ENCODE results near the gene PDE3A. TPM values are rescaled to one million over a fixed set of nuclear protein-coding genes. Genes with fewer than 3 reads are reported as not detected.

The PDE3A gene
- total RNA-seq, 4 donors from 2014 or later: 9.0 to 21.8 (median 10.9) TPM

DNA sequence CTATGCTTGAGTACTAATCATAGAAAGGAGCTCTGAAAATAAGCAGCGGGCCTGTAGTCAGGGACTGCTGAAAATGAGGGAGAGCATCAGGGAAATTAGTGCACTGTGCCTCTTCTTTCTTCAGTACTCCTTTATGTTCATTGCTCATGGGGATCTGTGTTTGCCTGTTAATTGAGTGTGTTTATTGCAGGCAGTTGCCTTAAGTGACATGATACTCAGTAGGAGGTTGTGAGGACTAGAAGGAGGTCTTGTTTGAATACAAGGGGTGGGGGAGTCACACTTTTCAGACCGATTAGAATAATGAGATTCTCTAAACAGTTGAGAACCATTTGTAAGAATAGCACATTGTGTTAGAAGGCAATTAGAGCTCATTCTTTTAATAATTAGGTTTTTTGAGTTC is 224.2 kb downstream of the PDE3A start:
- TF ChIP-seq, protein P1, sequence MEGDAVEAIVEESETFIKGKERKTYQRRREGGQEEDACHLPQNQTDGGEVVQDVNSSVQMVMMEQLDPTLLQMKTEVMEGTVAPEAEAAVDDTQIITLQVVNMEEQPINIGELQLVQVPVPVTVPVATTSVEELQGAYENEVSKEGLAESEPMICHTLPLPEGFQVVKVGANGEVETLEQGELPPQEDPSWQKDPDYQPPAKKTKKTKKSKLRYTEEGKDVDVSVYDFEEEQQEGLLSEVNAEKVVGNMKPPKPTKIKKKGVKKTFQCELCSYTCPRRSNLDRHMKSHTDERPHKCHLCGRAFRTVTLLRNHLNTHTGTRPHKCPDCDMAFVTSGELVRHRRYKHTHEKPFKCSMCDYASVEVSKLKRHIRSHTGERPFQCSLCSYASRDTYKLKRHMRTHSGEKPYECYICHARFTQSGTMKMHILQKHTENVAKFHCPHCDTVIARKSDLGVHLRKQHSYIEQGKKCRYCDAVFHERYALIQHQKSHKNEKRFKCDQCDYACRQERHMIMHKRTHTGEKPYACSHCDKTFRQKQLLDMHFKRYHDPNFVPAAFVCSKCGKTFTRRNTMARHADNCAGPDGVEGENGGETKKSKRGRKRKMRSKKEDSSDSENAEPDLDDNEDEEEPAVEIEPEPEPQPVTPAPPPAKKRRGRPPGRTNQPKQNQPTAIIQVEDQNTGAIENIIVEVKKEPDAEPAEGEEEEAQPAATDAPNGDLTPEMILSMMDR (IDR thresholded peaks at IDR 0.05; ENCODE audit: low read depth): no peak

DNA sequence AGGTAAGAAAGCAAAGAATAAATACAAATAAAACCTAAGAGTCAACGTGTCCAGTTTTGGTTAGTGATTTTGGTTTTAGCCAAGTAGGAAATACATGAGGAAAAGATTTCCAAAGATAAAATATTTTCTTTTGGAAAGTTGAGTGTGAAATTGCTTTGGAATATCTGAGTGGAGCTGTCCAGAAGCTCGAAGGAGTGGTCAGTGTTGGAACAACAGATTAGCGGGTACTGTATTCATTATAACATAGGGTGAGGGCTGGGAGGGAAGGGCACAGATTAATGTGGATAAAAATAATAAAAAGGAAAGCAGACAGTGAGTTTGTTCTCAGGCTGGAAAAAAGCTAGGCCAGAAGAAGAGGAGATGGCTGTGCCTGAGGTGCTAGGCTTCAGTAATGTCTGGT is 225.3 kb downstream of the PDE3A start:
- TF ChIP-seq, protein P1 (IDR thresholded peaks at IDR 0.05; ENCODE audit: low read depth): no peak

DNA sequence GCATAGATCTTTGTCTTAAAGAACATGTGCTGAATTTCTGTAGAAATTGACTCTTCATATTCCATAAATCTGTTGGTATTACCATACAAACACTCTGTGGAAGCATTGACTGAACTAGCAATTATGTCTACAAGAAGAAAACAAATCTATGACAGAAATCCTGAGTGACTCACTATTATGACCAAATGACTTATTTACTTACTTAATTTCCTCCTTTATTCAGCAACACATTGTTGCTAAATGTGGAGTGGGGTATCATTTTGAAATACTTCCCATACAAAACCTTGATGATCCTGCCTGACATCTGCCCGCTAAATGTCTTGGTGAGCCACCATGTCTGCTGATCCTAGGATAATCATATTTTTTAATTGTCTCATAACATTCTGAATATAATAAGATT is 227.7 kb downstream of the PDE3A start:
- TF ChIP-seq, protein P1 (IDR thresholded peaks at IDR 0.05; ENCODE audit: low read depth): no peak

DNA sequence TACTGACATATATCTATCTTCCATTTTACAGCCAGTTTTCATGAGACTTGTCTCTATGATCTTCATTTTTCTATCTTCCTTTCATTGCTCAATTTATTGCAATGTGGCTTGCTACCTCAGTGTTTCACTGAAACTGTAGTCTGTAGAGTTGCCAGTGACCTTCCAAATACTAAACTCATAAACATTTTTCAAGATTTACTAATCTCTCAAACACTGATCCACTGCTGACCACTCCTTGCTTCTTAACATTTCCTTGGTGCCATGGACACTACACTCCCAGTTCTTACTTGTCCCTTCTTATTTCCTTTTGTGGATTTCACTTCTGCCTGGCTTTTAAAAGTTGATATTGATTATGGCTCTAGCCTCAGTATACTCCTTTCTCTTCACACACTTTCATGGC is 231.4 kb downstream of the PDE3A start:
- TF ChIP-seq, protein P1 (IDR thresholded peaks at IDR 0.05; ENCODE audit: low read depth): no peak

DNA sequence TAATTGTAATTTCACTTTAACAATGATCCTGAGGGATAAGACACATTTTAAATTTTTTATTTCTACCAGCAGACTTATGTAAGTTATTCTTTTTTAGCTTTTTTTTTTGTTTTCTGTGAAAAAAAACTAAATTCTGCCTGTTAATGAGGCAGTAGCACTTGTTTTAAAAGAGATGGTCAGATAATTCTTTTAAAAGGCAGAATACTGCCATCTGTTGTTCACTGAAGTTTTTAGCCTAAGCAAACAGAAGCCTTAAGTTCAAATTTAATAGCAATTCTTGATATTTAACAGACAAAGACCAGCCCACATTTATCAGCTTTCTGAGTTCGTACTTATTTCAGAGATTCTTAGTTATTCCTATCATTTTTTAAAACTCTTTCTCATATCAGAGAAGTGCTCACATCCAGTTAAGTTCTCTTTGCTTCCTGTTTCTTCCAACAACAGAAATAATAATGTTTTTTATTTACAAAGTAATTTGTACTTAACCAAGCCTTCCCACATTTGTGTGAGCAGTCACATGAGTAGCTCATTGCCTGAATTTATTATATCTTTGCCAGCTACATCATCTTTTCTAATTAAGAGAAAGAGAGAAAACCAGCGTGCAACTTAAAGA is 233.4 kb downstream of the PDE3A start:
- TF ChIP-seq, protein P1 (IDR thresholded peaks at IDR 0.05; ENCODE audit: low read depth): no peak

DNA sequence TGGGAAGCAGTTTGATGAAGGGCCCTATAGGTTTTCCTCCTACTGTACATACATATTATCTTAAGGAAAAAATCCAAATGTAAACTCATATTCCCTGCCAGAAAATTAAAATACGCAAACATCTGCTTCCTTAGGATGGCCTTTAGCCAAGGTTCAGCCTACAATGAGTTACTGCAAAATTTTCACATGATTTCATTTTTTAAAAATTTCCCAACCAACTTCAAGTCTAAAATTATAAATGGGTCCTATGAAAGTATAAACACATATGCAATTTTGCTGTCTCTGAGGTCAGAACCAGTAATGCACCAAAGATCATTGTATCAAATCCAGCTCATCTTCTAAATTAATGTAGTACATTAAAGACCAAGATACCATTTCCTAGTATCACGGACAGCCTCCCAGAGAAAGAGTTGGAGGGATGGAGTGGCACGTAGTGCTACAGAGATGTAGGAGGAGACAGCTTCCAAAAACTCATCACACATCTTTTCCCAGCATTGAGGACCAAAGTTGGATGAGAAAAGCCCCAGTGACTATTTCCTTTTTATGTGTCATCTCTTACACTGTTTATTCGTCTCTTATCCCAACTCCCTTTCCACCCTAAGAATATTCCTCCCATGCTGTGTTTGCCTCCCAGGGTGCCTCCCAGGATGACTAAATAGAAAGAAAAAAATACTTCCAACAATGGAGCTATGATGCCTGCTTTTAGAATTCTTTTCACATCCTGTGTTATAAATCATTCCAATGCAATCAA is 234.5 kb downstream of the PDE3A start:
- TF ChIP-seq, protein P1 (IDR thresholded peaks at IDR 0.05; ENCODE audit: low read depth): no peak

DNA sequence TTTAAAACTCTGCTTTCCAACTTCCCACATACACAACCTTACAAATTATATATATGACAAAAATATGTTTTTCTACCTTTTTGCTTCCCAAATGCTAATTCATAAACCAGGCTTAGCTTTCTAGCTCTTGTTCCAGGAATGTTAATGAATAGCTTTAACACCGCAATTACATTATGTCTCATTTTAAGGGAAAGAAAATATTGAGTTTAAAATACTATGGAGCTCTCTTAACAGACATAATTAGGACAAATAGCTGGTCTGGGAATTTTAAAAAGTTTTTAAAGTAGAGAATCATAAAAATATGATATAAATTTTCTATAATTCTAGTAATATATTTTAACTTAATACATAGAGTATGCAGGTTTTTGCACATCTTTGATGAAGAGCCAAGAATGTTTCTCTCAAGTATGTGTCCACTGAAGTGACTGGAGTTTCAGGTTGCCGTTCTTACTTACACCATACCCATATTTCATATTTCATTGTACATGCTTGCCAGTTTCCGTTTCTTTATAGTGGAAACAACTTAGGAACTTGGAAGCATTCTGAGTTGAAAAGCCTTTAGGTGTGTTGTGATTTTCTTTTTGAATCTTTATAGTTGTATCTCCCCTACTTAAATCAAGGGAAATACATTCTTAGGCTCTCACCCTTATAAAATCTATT is 236.2 kb downstream of the PDE3A start:
- TF ChIP-seq, protein P1 (IDR thresholded peaks at IDR 0.05; ENCODE audit: low read depth): no peak

All from subcutaneous adipose tissue (tissue), 4 donors.